Activated CD4-positive, CD25-positive, alpha-beta regulatory T cell treated with anti-CD3 and anti-CD28 coated beads, Interleukin-2, amount 50 U/mL, for 24 hours (primary cell): ENCODE results near the gene SIK2.
A peak's percentile ranks its signal among the peaks of the same experiment; 100 is the strongest.

Experiments
- ATAC-seq, 2 donors: fragments of 150-1000 bp; cut with Tn5 transposase; one replicate each; pipeline ENCODE4 v1.10.0; 2021; ENCODE audit warnings: mild to moderate bottlenecking in 1 of 2, moderate library complexity in 1 of 2

Gene SIK2

GRCh38 chr11:111601979-111602864, at the start of gene SIK2:
SIK2 (plus strand) TSS chr11:111602449; CDS start chr11:111602564, 115 bp downstream.
- peak; percentile 86 to 90 for ATAC-seq

GRCh38 chr11:111554532-111554931, 47.7 kb upstream of the SIK2 start:
- ATAC-seq: no peak

DNA sequence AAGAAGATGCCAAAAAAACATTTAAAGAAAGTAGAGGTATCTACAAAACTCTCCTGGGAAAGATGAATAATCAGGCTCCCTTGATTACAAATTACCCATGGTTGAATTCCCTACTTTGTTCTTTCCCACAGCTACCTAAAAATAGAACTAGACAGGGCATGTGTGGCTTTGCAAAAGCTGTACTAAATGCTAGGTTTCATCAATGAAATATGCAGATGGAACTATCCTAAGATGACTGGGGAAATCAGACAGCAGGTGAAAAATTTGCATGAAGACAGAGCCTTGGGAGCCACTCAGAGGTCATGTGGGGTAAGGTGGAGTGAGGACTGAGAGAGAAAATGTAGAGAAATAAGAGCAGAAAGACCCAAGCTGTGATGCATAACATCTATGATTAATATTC, 47.0 kb upstream of the SIK2 start:
- ATAC-seq: no peak

DNA sequence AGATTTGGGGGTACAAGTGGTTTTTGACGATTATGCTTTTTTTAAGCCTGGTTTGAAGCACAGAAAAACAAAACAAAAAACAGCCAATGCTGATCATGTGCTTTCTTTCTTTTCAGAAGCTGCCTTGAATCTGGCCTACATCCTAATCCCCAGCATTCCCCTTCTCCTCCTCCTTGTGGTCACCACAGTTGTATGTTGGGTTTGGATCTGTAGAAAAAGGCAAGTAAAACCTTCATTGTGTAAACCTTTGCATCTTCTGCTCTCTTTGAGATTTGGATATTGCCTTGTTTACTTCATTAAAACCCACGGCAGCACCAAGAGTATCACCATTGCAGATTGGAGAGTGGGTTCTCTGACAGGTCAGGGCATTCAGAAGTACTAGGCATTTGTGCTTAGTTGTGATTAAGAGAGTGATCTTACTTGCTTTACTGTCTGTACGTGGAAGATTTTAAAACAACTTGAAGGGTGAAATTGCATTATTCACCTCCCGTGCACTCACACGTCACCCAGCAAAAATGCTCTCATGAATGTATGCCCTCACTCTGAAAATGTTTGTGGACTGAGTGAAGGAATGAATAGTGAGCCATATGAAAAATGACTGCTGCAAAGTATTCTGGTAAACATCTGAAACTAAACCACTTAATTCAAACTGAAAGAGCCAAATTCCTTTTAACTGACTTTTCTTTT, 44.7 kb upstream of the SIK2 start:
- ATAC-seq: no peak

GRCh38 chr11:111559800-111560464, 42.3 kb upstream of the SIK2 start:
- ATAC-seq: no peak

- ATAC-seq: no peak
Measured at GRCh38 chr11:111560800-111561199, 41.4 kb upstream of the SIK2 start.

DNA sequence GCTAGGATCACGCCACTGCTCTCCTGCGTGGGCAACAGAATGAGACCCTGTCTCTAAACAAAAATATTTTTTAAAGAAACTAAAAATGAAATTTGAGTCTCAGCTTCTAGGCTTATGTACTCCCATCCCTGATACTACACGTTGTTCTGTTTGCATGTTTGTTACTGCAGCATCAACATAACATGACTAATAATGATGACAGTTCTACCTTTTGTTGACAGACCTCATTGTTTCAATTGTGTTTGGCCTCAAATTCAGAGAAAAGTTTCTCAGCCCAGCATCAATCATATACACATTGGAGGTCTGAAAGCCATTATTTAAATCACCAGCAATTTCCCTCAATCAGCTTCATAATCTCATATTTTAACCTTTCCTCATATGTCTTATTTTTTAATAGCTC, 40.9 kb upstream of the SIK2 start:
- no peak for ATAC-seq

DNA sequence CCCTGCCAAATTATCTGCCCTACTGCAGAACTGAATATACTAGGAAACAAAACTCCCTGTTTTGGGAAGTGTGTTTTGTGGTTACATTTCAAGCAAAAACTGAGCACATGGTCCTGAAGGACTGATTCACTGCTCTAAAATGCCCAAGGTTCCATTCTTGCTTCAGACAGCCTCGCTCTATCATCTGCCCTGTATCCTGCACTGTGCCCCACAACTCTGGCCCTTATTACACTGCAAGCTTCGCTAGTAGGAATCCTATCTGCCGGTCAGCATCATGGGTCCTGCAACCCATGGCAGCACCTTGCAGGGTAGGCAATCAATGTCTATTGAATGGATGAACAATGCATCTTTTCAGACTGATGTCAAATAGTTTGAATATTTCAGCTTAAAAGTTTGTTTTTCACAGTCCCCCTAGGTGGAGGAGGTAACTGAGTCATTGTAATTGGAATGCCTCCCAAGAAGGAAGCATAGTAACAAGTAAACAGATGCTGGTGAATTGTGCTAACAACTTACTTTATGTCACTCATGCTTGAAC, 40.4 kb upstream of the SIK2 start:
- no peak for ATAC-seq

DNA sequence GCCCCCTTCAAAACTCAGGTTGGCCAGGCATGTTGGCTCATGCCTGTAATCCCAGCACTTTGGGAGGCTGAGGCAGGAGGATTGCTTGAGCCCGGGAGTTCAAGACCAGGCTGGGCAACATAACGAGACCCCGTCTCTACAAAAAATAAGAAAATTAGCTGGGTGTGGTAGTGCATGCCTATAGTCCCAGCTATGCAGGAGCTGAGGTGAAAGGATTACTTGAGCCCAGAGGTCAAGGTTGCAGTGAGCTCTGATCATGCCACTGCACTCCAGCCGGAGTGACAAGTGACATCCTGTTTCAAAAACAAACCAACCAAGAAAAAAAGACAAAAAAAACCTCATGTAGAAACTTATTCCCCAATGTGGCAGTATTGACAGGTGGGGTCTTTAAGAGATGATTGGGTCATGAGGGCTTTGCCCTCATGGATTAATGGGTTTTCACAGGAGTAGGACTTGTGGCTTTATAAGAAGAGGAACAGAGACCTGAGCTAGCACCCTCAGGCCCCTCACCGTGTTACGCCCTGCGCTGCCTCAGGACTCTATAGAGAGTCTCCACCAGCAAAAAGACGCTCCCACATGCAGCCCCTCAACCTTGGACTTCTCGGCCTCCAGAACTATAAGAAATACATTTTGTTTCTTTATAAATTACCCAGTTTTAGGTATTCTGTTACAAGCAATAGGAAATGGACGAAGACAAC, 39.4 kb upstream of the SIK2 start:
- no peak for ATAC-seq

DNA sequence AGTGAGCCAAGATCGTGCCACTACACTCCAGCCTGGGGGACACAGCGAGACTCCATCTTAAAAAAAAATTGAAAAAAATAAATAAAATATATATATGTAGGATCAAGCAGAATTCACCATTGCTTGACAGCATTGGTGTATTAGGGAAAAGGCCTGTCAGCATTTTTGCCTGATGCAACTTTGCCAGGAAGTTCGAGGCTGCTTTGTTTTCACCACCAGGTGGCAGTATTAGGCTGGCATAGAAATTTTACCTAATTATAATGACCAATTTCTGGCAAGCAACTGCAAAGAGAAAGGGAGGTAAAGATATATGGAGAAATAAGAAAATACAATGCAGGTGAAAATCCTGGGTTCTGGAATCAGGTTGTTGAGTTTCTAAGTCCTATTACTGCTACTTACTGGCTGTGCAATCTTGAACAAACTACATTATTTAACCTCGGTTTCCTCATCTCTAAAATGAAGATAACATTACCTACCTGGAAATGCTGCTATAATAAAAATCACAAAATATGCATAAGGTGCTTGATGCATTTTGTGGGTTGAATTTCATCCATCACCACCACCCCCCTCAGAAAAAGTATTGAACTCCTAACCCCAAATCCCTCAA, 37.0 kb upstream of the SIK2 start:
- peak in 1 of 2 donors; percentile 33 for ATAC-seq

GRCh38 chr11:111566324-111566723, 35.9 kb upstream of the SIK2 start:
- ATAC-seq: no peak

- ATAC-seq: no peak
Measured at GRCh38 chr11:111569476-111569875, 32.8 kb upstream of the SIK2 start.

DNA sequence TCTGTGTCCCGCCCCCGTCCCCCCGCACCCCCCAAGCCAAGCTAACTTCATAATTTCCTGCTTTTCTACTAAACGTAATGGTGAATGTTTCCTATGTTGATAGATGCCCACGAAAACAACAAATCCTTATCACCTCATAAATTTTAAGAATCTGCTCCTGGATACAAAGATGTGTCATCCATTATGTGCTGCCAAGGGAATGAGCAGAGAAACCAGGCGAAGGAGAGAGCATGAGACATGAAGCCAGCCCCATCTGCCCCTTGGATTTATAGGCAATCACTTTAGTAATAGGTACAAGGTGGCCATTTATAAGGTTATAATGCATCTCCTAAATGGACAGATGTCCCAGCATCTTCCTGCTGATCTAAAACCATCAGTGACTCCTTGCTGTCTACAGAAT, 31.5 kb upstream of the SIK2 start:
- ATAC-seq: no peak

- no peak for ATAC-seq
Measured at GRCh38 chr11:111571829-111572501, 30.3 kb upstream of the SIK2 start.

DNA sequence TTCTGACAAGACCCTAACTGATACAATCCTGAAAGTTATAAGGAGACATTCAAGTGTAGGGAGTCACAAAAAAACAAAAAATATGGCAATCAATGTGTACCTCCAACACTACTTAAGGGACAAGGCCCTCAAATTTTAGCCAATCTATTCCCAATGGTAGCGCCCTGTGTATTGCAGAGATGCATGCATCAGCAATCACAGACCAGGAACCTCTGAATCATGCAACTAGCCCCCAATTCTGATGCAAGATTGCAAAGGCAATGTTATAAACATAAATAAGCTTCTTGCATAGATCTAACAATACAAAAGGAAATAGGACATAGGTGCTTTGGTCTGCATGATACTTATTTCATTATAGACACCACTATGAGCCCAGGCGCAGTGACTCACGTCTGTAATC, 29.7 kb upstream of the SIK2 start:
- no peak for ATAC-seq

GRCh38 chr11:111573821-111574249, 28.4 kb upstream of the SIK2 start:
- no peak for ATAC-seq

DNA sequence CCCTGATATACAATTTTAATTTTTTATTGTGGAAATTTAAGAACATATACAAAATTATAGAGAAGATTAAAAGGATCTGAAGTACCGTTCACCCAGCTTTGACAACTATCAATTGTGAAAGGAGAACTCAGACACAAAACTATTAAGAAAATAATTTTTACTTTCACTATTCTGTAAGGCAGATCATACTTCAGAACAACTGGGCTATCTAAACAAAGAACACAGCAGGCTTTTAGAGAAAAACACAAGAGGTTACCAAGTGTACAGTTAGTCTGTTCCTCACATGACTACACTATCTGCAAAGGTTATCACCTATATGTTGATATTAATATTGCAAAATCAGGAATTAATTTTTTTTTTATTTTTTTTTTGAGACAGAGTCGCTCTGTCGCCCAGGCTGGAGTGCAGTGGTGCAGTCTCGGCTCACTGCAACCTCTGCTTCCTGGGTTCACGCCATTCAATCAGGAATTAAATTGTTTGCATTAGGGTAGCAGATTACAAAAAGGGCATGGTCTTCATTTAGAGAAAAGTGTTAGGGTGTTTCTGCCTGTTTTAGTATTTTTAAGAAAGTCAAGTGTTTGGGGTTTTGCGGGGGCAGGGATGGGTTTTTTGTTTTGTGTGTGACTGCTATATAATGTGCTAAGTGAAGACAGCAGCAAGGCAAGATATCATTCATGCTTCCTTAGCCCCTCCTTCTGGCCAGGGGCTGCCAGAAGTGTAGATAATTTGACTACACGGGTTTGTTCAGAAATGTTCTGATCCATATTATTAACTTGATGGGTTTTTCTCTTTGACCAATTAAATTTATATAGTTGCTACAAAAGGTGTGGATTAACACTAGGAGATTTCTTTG, 27.6 kb upstream of the SIK2 start:
- ATAC-seq: no peak

- ATAC-seq: no peak
Measured at GRCh38 chr11:111575740-111576139, 26.5 kb upstream of the SIK2 start.

- ATAC-seq: no peak
Measured at GRCh38 chr11:111577821-111578220, 24.4 kb upstream of the SIK2 start.

DNA sequence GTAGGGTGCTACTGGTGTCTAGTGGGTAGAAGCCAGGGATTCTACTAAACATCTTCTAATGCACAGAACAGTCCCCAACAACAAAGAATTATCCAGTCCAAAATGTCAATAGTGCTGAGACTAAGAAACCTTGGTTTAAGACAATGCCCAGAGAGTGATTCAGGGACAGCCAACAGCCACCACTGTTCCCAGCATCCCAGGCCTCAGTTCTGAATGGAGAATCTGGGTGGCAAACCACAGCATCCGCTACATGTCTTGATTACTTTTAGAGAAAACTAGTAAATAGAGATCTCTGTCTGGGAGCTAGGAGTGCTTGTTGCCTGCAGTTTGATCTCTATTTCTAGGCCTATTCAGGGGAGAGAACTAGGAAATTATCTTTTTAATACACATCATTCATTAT, 20.9 kb upstream of the SIK2 start:
- no peak for ATAC-seq

- no peak for ATAC-seq
Measured at GRCh38 chr11:111582163-111582562, 20.1 kb upstream of the SIK2 start.
